SK-N-SH (cell line): ENCODE results near the gene GLYR1. TPM values are rescaled to one million over a fixed set of nuclear protein-coding genes. Genes with fewer than 3 reads are reported as not detected.

ENCODE experiments used
- CTCF ChIA-PET: fragments of 300-600, 350-600 bp; formaldehyde crosslinking; extraction: SDS; loops from one replicate; lab custom pipeline; 2021; lab: Yijun Ruan, JAX
- POLR2A ChIA-PET: fragments of 350-600 bp; sonication (Branson Sonifier 250); formaldehyde crosslinking; extraction: SDS; loops from one replicate; lab custom pipeline; 2020; ENCODE audit warnings: antibody characterized with exemption, inconsistent platforms; lab: Yijun Ruan, JAX
- DNase-seq: peaks from one replicate; pipeline ENCODE4 v3.0.0; 2012
- H2AFZ ChIP-seq: fragments of 200-600 bp; sonication (generic); 2 replicates; pipeline ENCODE4 v1.8.1; 2016; ENCODE audit warnings: antibody characterized with exemption, mild to moderate bottlenecking, low read depth
- H3F3A ChIP-seq: fragments of 200-600 bp; sonication (generic); replicated peaks from 2 replicates; pipeline ENCODE3; 2016; ENCODE audit warnings: antibody characterized with exemption, mild to moderate bottlenecking; ENCODE audit not compliant: insufficient read depth
- H3K27ac ChIP-seq, 2 experiments: fragments of 200-500 bp in 1 of 2; fragments of 200-600 bp in 1 of 2; sonication (Bioruptor generic) in 1 of 2; sonication (generic), shearing (Covaris generic) in 1 of 2; 2 replicates each; pipeline versions ENCODE4 v1.5.1 to v1.6.1; 2014 to 2016; ENCODE audit warnings: low read depth in 2 of 2, inconsistent platforms in 1 of 2, low read length in 1 of 2, mild to moderate bottlenecking in 1 of 2, mixed read lengths in 1 of 2
- H3K27me3 ChIP-seq: fragments of 200-600 bp; sonication (generic), shearing (Covaris generic); 2 replicates; pipeline ENCODE4 v1.6.1; 2016; ENCODE audit warnings: mixed run types; ENCODE audit not compliant: insufficient read depth
- H3K36me3 ChIP-seq, 2 experiments: fragments of 200-500 bp in 1 of 2; fragments of 200-600 bp in 1 of 2; sonication (Bioruptor generic) in 1 of 2; sonication (generic) in 1 of 2; replicated peaks in 1 of 2; 2 replicates each; pipeline versions ENCODE3 to v1.5.1; 2014 to 2016; ENCODE audit warnings: low read length in 1 of 2, mild to moderate bottlenecking in 1 of 2; ENCODE audit not compliant: insufficient read depth in 2 of 2, control insufficient read depth in 1 of 2
- H3K4me1 ChIP-seq, 2 experiments: fragments of 200-500 bp in 1 of 2; fragments of 200-600 bp in 1 of 2; sonication (Bioruptor generic) in 1 of 2; sonication (generic), shearing (Covaris generic) in 1 of 2; 2 replicates each; pipeline versions ENCODE4 v1.5.1 to v1.6.1; 2014 to 2016; ENCODE audit warnings: low read depth in 1 of 2, low read length in 1 of 2, mixed run types in 1 of 2; ENCODE audit not compliant: insufficient read depth in 2 of 2, control insufficient read depth in 1 of 2
- H3K4me2 ChIP-seq: fragments of 200-600 bp; sonication (generic), shearing (Covaris generic); 2 replicates; pipeline ENCODE4 v1.6.1; 2017; ENCODE audit warnings: mixed run types
- H3K4me3 ChIP-seq, 2 experiments: fragments of 200-500 bp in 1 of 2; fragments of 200-600 bp in 1 of 2; sonication (Bioruptor generic) in 1 of 2; sonication (generic), shearing (Covaris generic) in 1 of 2; 2 replicates each; pipeline versions ENCODE4 v1.5.1 to v1.8.1; 2014 to 2016; ENCODE audit warnings: low read depth in 2 of 2, inconsistent platforms in 1 of 2, low read length in 1 of 2, mild to moderate bottlenecking in 1 of 2, mixed read lengths in 1 of 2, moderate library complexity in 1 of 2
- H3K79me2 ChIP-seq: fragments of 200-600 bp; sonication (generic); 2 replicates; pipeline ENCODE4 v1.8.1; 2017; ENCODE audit warnings: mild to moderate bottlenecking; ENCODE audit not compliant: insufficient read depth
- H3K9ac ChIP-seq: fragments of 200-600 bp; sonication (generic); 2 replicates; pipeline ENCODE4 v1.6.1; 2017; ENCODE audit warnings: mixed run types
- H3K9me2 ChIP-seq: fragments of 200-600 bp; sonication (generic); 2 replicates; pipeline ENCODE4 v1.6.1; 2017; ENCODE audit warnings: mixed run types
- H3K9me3 ChIP-seq: fragments of 200-600 bp; sonication (generic); 2 replicates; pipeline ENCODE4 v1.6.1; 2017; ENCODE audit warnings: mixed run types, mild to moderate bottlenecking, moderate library complexity
- H4K20me1 ChIP-seq: fragments of 200-600 bp; sonication (generic); 2 replicates; pipeline ENCODE4 v1.6.1; 2017; ENCODE audit warnings: mild to moderate bottlenecking, mixed run types; ENCODE audit not compliant: insufficient read depth
- CHD2 ChIP-seq: fragments of 150-350 bp; IDR thresholded peaks from 2 replicates; pipeline ENCODE4 v1.6.1; 2018; ENCODE audit warnings: low read length; ENCODE audit not compliant: partially characterized antibody
- ELF1 ChIP-seq: IDR thresholded peaks from 2 replicates; pipeline ENCODE4 v1.4.0; 2012
- EZH2phosphoT487 ChIP-seq: fragments of 200-600 bp; sonication (generic); IDR thresholded peaks from 2 replicates; pipeline ENCODE4 v1.6.1; 2017; ENCODE audit warnings: low read depth, mixed run types, mild to moderate bottlenecking, antibody characterized with exemption, moderate library complexity, borderline replicate concordance
- FOXJ3 ChIP-seq: sonication (generic); formaldehyde crosslinking; IDR thresholded peaks from 2 replicates; pipeline ENCODE4 v1.5.1; 2020; ENCODE audit warnings: mild to moderate bottlenecking, missing genetic modification reagents
- FOXM1 ChIP-seq: IDR thresholded peaks from 2 replicates; pipeline ENCODE4 v1.4.0; 2012; ENCODE audit warnings: low read depth, mild to moderate bottlenecking
- GABPA ChIP-seq: IDR thresholded peaks from 2 replicates; pipeline ENCODE4 v1.4.0; 2012; ENCODE audit warnings: low read depth, mild to moderate bottlenecking
- GATA2 ChIP-seq: sonication (generic); formaldehyde crosslinking; IDR thresholded peaks from 2 replicates; pipeline ENCODE4 v1.5.0; 2020; ENCODE audit warnings: mild to moderate bottlenecking, missing genetic modification reagents
- MEF2A ChIP-seq: IDR thresholded peaks from 2 replicates; pipeline ENCODE4 v1.4.0; 2012; ENCODE audit warnings: low read depth, borderline replicate concordance
- NFIC ChIP-seq: IDR thresholded peaks from 2 replicates; pipeline ENCODE4 v1.4.0; 2012; ENCODE audit warnings: borderline replicate concordance
- NRF1 ChIP-seq: IDR thresholded peaks from 2 replicates; pipeline ENCODE4 v1.6.1; 2012; ENCODE audit warnings: low read depth, mild to moderate bottlenecking, low read length
- RAD21 ChIP-seq: IDR thresholded peaks from 2 replicates; pipeline ENCODE4 v1.6.1; 2012; ENCODE audit warnings: mild to moderate bottlenecking, low read length
- RFX5 ChIP-seq: IDR thresholded peaks from 2 replicates; pipeline ENCODE4 v1.6.1; 2012; ENCODE audit warnings: mild to moderate bottlenecking, improper control_type of control experiment, low read length
- RXRA ChIP-seq: IDR thresholded peaks from 2 replicates; pipeline ENCODE4 v1.4.0; 2012; ENCODE audit warnings: low read depth, mild to moderate bottlenecking, borderline replicate concordance
- SIN3A ChIP-seq: IDR thresholded peaks from 2 replicates; pipeline ENCODE4 v1.6.1; 2012; ENCODE audit warnings: low read depth, mild to moderate bottlenecking, low read length, moderate library complexity, borderline replicate concordance
- SMC3 ChIP-seq: IDR thresholded peaks from 2 replicates; pipeline ENCODE4 v1.6.1; 2012; ENCODE audit warnings: low read depth, low read length, improper control_type of control experiment
- ZBTB33 ChIP-seq: IDR thresholded peaks from 2 replicates; pipeline ENCODE4 v1.4.0; 2012; ENCODE audit warnings: low read depth, borderline replicate concordance
- WGBS: methylation state at CpG from one replicate; pipeline ENCODE4 v1.1.6; 2017; ENCODE audit warnings: low lambda C conversion rate; 5-methylcytosine and 5-hydroxymethylcytosine counted together
- polyA plus RNA-seq, 3 experiments: library from polyadenylated mRNA; depleted of rRNA; stranded (reverse); fragments of >200 nt; gene quantifications; 2 replicates each; pipeline ENCODE4 v1.2.3, GENCODE V29; 2012
- TF ChIP-seq, protein P1 (sequence below): fragments of 200-600 bp; sonication (generic); IDR thresholded peaks from 2 replicates; pipeline ENCODE4 v1.6.1; 2017; ENCODE audit warnings: antibody characterized with exemption, mild to moderate bottlenecking, moderate library complexity
- TF ChIP-seq, protein P2 (sequence below): IDR thresholded peaks from 2 replicates; pipeline ENCODE4 v1.4.0; 2012; ENCODE audit warnings: low read depth
- TF ChIP-seq, protein P3 (sequence below): IDR thresholded peaks from 2 replicates; pipeline ENCODE4 v1.4.0; 2012; ENCODE audit warnings: low read depth, borderline replicate concordance
- TF ChIP-seq, protein P4 (sequence below): fragments of 150-350 bp; IDR thresholded peaks from 2 replicates; pipeline ENCODE4 v1.6.1; 2017; ENCODE audit warnings: antibody characterized with exemption, low read length, low read depth, borderline replicate concordance

Gene GLYR1
- polyA plus RNA-seq, 1 of the 3 experiments (the other 2 are of a cell fraction), result 40.1 TPM

DNA sequence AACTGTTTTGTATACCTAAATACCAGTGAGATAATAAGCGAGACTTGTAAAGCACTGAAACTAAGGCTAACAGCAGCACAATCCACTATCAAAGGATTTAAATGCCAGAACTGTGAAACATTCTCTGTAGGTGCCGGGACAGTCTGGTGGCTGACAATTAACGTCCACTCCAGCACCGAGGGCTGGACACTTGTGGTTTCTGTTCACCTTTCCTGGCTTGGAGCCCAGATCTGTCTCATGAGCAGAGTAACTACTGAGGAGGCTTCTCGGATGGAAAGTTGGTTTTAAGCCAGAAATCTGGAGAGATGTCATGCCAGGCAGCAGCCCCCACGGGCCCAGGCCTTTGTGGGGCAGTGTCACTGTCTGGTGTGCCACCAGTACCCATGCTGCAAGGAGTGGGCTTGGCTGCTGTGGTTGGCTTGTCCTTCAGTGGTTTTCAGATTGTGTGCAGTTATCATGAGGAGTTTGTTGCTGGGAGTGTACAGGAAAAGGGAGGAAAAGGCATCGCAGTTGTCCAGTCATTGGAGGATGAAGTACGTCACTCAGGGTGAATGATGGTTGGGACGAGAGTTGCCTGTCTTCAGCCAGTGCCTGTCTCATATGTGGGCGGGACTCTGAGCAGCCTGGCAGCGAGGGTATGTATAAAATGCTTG lies 35.7 kb upstream of the GLYR1 start (continued):
- TF ChIP-seq, protein P1, sequence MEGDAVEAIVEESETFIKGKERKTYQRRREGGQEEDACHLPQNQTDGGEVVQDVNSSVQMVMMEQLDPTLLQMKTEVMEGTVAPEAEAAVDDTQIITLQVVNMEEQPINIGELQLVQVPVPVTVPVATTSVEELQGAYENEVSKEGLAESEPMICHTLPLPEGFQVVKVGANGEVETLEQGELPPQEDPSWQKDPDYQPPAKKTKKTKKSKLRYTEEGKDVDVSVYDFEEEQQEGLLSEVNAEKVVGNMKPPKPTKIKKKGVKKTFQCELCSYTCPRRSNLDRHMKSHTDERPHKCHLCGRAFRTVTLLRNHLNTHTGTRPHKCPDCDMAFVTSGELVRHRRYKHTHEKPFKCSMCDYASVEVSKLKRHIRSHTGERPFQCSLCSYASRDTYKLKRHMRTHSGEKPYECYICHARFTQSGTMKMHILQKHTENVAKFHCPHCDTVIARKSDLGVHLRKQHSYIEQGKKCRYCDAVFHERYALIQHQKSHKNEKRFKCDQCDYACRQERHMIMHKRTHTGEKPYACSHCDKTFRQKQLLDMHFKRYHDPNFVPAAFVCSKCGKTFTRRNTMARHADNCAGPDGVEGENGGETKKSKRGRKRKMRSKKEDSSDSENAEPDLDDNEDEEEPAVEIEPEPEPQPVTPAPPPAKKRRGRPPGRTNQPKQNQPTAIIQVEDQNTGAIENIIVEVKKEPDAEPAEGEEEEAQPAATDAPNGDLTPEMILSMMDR, result no peak
- TF ChIP-seq SMC3 (no peak), FOXM1 (0 out of 2 replicates have a peak, but pooled peaks have one; percentile 15), EZH2phosphoT487 (no peak), MEF2A (no peak), SIN3A (0 out of 2 replicates have a peak, but pooled peaks have one; percentile 24), RFX5 (no peak), CHD2 (no peak), NRF1 (no peak), NFIC (peak; percentile 85), RAD21 (no peak), GATA2 (no peak), RXRA (no peak), ELF1 (no peak), GABPA (no peak)
- TF ChIP-seq, protein P2, sequence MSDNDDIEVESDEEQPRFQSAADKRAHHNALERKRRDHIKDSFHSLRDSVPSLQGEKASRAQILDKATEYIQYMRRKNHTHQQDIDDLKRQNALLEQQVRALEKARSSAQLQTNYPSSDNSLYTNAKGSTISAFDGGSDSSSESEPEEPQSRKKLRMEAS, result no peak; the same call in 1 of the 2 replicates
- TF ChIP-seq, protein P3, sequence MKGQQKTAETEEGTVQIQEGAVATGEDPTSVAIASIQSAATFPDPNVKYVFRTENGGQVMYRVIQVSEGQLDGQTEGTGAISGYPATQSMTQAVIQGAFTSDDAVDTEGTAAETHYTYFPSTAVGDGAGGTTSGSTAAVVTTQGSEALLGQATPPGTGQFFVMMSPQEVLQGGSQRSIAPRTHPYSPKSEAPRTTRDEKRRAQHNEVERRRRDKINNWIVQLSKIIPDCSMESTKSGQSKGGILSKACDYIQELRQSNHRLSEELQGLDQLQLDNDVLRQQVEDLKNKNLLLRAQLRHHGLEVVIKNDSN, result no peak
- TF ChIP-seq, protein P4, sequence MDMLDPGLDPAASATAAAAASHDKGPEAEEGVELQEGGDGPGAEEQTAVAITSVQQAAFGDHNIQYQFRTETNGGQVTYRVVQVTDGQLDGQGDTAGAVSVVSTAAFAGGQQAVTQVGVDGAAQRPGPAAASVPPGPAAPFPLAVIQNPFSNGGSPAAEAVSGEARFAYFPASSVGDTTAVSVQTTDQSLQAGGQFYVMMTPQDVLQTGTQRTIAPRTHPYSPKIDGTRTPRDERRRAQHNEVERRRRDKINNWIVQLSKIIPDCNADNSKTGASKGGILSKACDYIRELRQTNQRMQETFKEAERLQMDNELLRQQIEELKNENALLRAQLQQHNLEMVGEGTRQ, result no peak
- TF ChIP-seq, all 33 proteins: peak for 9

- H3K9ac ChIP-seq, result no peak overlapping the region
- POLR2A ChIA-PET, result interaction anchor here (0.7 kb wide), 1 partner anchor 1181 kb away, joined by 3 read pairs; no protein-coding TSS in a partner anchor
- peaks cover 11 to 24% of the 10 kb centered on the region in 2 experiments; a peak in 3 of 4 replicates for H3K4me1 ChIP-seq
- CTCF ChIA-PET, result no interaction called here
- TF ChIP-seq, protein P2, result no peak
- TF ChIP-seq RAD21, result no peak
- TF ChIP-seq ELF1, result no peak
- TF ChIP-seq GABPA, result no peak
- TF ChIP-seq FOXJ3, result no peak
- TF ChIP-seq NFIC, result peak; percentile 76
- TF ChIP-seq, protein P1, result no peak
- TF ChIP-seq ZBTB33, result no peak
- peaks cover 26% of the 10 kb centered on the region for H4K20me1 ChIP-seq
- peak overlapping the region; percentile 44 to 80 for H3K27ac ChIP-seq
- H3K4me3 ChIP-seq, result no peak overlapping the region
- peak; percentile 73 for DNase-seq
- peak overlapping the region; percentile 3; the same call in 1 of the 2 replicates for H3K4me2 ChIP-seq
- H2AFZ ChIP-seq, result no peak overlapping the region
- H3K9me2 ChIP-seq, result no peaks in the 10 kb centered on the region
- H3F3A ChIP-seq, result peaks cover 24% of the 10 kb centered on the region
- H3K79me2 ChIP-seq, result peaks cover 9% of the 10 kb centered on the region; the same call in 1 of the 2 replicates
- H3K9me3 ChIP-seq, result no peaks in the 10 kb centered on the region
- WGBS, result 59% methylated on average over 14 of the region's 14 CpGs
- no peaks in the 10 kb centered on the region for H3K27me3 ChIP-seq
- peaks cover 39 to 73% of the 10 kb centered on the region in 2 experiments for H3K36me3 ChIP-seq
Observed at GRCh38 chr16:4882000-4882632, 35.0 kb upstream of the GLYR1 start.
